ENCODE results near the gene UBTF.

DNA sequence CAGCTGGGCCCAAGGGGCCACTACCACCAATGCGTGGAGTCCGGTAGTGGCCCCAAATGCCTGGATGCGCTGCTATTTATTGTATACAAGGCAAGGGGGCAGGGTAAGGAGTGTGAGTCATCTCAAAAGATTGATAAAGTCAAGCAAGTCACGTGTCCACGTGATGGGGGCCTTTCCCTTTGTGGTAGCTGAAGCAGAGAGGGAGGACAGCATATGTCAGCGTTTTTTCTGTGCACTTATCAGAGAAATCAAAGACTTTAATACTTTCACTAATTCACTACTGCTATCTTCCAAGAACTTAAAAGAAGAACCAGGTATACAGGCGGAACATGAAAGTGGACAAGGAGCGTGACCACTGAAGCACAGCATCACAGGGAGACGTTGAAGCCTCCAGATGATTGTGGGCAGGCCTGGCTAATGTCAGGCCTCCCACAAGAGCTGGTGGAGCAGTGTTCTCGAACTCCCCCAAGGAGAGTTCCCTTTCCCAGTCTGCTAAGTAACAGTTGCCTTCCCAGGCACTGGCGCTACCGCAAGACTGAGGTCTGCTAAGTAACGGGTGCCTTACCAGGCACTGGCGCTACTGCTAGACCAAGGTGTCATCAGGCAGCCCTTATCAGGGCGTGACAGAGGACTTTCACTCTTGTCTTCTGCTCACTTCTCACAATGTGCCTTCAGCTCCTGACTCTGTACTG, 59.8 kb downstream of the UBTF start:
- TF ChIP-seq FOXM1 (IDR thresholded peaks at IDR 0.05; ENCODE audit: borderline replicate concordance, low read depth) = no peak
- TF ChIP-seq EP300 (IDR thresholded peaks at IDR 0.05; ENCODE audit: borderline replicate concordance) = no peak
- no peak for TF ChIP-seq RAD21 (IDR thresholded peaks at IDR 0.05; ENCODE audit: low read depth)
- no peak for TF ChIP-seq TAF1 (IDR thresholded peaks at IDR 0.05; ENCODE audit: low read depth)
- TF ChIP-seq, protein P1, sequence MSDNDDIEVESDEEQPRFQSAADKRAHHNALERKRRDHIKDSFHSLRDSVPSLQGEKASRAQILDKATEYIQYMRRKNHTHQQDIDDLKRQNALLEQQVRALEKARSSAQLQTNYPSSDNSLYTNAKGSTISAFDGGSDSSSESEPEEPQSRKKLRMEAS (IDR thresholded peaks at IDR 0.05) = no peak

Measured in Ishikawa (cell line).